Right lobe of liver (tissue), 4 donors: ENCODE data around the gene RXFP1.

ENCODE experiments used
- POLR2A ChIP-seq: fragments of 450-650 bp; IDR thresholded peaks from one replicate; pipeline ENCODE4 v1.6.1; 2017; ENCODE audit warnings: antibody characterized with exemption, mild to moderate bottlenecking
- TF ChIP-seq, protein P1 (sequence below), 4 donors: fragments of 200-600 bp in 3 of 4; fragments of 450-650 bp in 1 of 4; IDR thresholded peaks; one replicate each; pipeline versions ENCODE4 v1.5.1 to v1.8.0; 2016 to 2022; ENCODE audit warnings: antibody characterized with exemption in 4 of 4, mild to moderate bottlenecking in 2 of 4
- donor health status: DM: no; HTN: no; CAD: no.
- donor health status: DM: no; HTN: no; CAD: no.
- donor health status: DM: no; HTN: yes; CAD: no.

DNA sequence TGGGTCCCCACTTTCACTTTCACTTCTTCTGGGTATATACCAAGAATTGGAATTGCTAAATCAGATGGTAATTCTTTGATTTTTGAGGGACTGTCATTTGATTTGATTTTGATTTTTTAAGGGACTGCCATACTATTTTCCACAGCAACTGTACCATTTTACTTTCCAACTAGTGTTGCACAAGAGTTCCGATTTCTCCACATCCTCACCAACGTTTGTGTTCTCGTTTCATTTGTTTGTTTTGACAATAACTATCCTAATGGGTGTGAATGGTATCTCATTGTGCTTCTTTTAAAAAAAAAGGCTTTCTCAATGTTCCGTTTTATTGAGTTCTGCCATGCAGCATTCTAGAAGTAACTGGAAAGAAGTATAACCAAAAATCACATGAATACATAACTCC lies 87.4 kb downstream of the RXFP1 start:
- TF ChIP-seq, protein P1, sequence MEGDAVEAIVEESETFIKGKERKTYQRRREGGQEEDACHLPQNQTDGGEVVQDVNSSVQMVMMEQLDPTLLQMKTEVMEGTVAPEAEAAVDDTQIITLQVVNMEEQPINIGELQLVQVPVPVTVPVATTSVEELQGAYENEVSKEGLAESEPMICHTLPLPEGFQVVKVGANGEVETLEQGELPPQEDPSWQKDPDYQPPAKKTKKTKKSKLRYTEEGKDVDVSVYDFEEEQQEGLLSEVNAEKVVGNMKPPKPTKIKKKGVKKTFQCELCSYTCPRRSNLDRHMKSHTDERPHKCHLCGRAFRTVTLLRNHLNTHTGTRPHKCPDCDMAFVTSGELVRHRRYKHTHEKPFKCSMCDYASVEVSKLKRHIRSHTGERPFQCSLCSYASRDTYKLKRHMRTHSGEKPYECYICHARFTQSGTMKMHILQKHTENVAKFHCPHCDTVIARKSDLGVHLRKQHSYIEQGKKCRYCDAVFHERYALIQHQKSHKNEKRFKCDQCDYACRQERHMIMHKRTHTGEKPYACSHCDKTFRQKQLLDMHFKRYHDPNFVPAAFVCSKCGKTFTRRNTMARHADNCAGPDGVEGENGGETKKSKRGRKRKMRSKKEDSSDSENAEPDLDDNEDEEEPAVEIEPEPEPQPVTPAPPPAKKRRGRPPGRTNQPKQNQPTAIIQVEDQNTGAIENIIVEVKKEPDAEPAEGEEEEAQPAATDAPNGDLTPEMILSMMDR (IDR thresholded peaks at IDR 0.05): no peak
- no peak for TF ChIP-seq POLR2A
